HCT116 (cell line): ENCODE data around the gene HOXD13. TPM values are rescaled to one million over a fixed set of nuclear protein-coding genes. Genes with fewer than 3 reads are reported as not detected.

Experiments
- ATAC-seq: fragments of 200-7000 bp; cut with Tn5 transposase; 2 replicates; pipeline ENCODE4 v1.9.1; 2020; ENCODE audit warnings: mild to moderate bottlenecking, moderate library complexity
- BruUV-seq: library from RNA; stranded (reverse); fragments of 400-500 nt; replicated peaks from 2 replicates; lab custom pipeline; 2021; lab: Mats Ljungman, UMichigan
- CTCF ChIA-PET: fragments of 300-600 bp; sonication (Branson Sonifier 250); formaldehyde crosslinking; loops from one replicate; lab custom pipeline; 2021; ENCODE audit warnings: antibody characterized with exemption; lab: Charles Lee
- POLR2A ChIA-PET: fragments of 300-600, 350-600 bp; sonication (Branson Sonifier 250); formaldehyde crosslinking; loops from one replicate; lab custom pipeline; 2021; ENCODE audit warnings: antibody characterized with exemption; lab: Charles Lee
- RAD21 ChIA-PET, 2 experiments: fragments of 300-600 bp; sonication (Branson Sonifier 250); formaldehyde crosslinking; loops; one replicate each; lab custom pipeline; 2023; ENCODE audit warnings: low total read pairs in 2 of 2; ENCODE audit not compliant: uncharacterized antibody in 2 of 2, unreplicated experiment in 2 of 2, low non-redundant PET in 1 of 2; lab: Charles Lee
- DNase-seq: peaks from one replicate; pipeline ENCODE4 v3.0.0-alpha.2; 2010; ENCODE audit warnings: low read depth, low spot score
- H2AFZ ChIP-seq: fragments of 200-600 bp; shearing (Covaris generic), sonication (generic); 2 replicates; pipeline ENCODE4 v1.6.1; 2017; ENCODE audit warnings: low read depth, mixed run types, mixed read lengths, antibody characterized with exemption, low read length; ENCODE audit not compliant: poor library complexity, severe bottlenecking
- H3K27ac ChIP-seq: 2 replicates; pipeline ENCODE4 v1.5.1; 2012; ENCODE audit warnings: low read depth, low read length
- H3K27me3 ChIP-seq: fragments of 200-600 bp; sonication (generic); 2 replicates; pipeline ENCODE4 v1.6.1; 2016; ENCODE audit warnings: mixed run types, low read length, mixed read lengths; ENCODE audit not compliant: insufficient read depth
- H3K36me3 ChIP-seq, 2 experiments: fragments of 200-500 bp in 1 of 2; fragments of 200-600 bp in 1 of 2; sonication (Bioruptor generic) in 1 of 2; sonication (generic) in 1 of 2; 2 replicates each; pipeline versions ENCODE4 v1.5.1 to v1.6.1; 2014 to 2016; ENCODE audit warnings: low read length in 2 of 2, inconsistent platforms in 1 of 2, mixed read lengths in 1 of 2, mixed run types in 1 of 2; ENCODE audit not compliant: insufficient read depth in 2 of 2, control insufficient read depth in 1 of 2
- H3K4me1 ChIP-seq, 2 experiments: fragments of 200-600 bp in 1 of 2; sonication (generic) in 1 of 2; 2 replicates each; pipeline versions ENCODE4 v1.5.1 to v1.6.1; 2012 to 2017; ENCODE audit warnings: low read length in 2 of 2, inconsistent platforms in 1 of 2, mild to moderate bottlenecking in 1 of 2, mixed read lengths in 1 of 2, mixed run types in 1 of 2, moderate library complexity in 1 of 2; ENCODE audit not compliant: insufficient read depth in 2 of 2, control insufficient read depth in 1 of 2
- H3K4me2 ChIP-seq: fragments of 200-600 bp; sonication (generic); 2 replicates; pipeline ENCODE4 v1.6.1; 2017; ENCODE audit warnings: mixed run types, low read length, mixed read lengths
- H3K4me3 ChIP-seq, 2 experiments: fragments of 200-600 bp in 1 of 2; sonication (generic) in 1 of 2; replicated peaks in 1 of 2; 2 replicates each; pipeline ENCODE4 v1.5.1; 2011 to 2016; ENCODE audit warnings: low read length in 2 of 2, control low read depth in 1 of 2, low read depth in 1 of 2, mild to moderate bottlenecking in 1 of 2, mixed read lengths in 1 of 2, mixed run types in 1 of 2
- H3K79me2 ChIP-seq: fragments of 200-600 bp; sonication (generic); 2 replicates; pipeline ENCODE4 v1.6.1; 2017; ENCODE audit warnings: mild to moderate bottlenecking, mixed run types, low read length, moderate library complexity, mixed read lengths; ENCODE audit not compliant: insufficient read depth
- H3K9ac ChIP-seq: fragments of 200-600 bp; sonication (generic); 2 replicates; pipeline ENCODE4 v1.6.1; 2016; ENCODE audit warnings: low read length, mixed read lengths
- H3K9me2 ChIP-seq: fragments of 200-600 bp; sonication (generic), shearing (Covaris generic); 2 replicates; pipeline ENCODE4 v1.6.1; 2017; ENCODE audit warnings: mixed run types, mild to moderate bottlenecking, moderate library complexity; ENCODE audit not compliant: insufficient read depth
- H3K9me3 ChIP-seq, 2 experiments: fragments of 200-500 bp in 1 of 2; fragments of 200-600 bp in 1 of 2; sonication (Bioruptor generic) in 1 of 2; sonication (generic) in 1 of 2; 2 replicates each; pipeline ENCODE4 v1.6.1; 2014 to 2017; ENCODE audit warnings: low read length in 2 of 2, mixed read lengths in 2 of 2, inconsistent platforms in 1 of 2, low read depth in 1 of 2, mild to moderate bottlenecking in 1 of 2, mixed run types in 1 of 2, moderate library complexity in 1 of 2; ENCODE audit not compliant: control insufficient read depth in 1 of 2, insufficient read depth in 1 of 2
- H4K20me1 ChIP-seq: fragments of 200-600 bp; sonication (generic), shearing (Covaris generic); 2 replicates; pipeline ENCODE4 v1.6.1; 2017; ENCODE audit warnings: mixed run types, mild to moderate bottlenecking, moderate library complexity; ENCODE audit not compliant: insufficient read depth
- CEBPB ChIP-seq: IDR thresholded peaks from 2 replicates; pipeline ENCODE4 v1.6.1; 2012; ENCODE audit warnings: low read depth
- EZH2 ChIP-seq: fragments of 200-600 bp; sonication (generic); IDR thresholded peaks from 2 replicates; pipeline ENCODE4 v1.6.1; 2017; ENCODE audit warnings: antibody characterized with exemption, mixed run types
- EZH2phosphoT487 ChIP-seq: fragments of 200-600 bp; IDR thresholded peaks from 2 replicates; pipeline ENCODE4 v1.6.1; 2018; ENCODE audit warnings: antibody characterized with exemption, borderline replicate concordance
- JUND ChIP-seq: IDR thresholded peaks from 2 replicates; pipeline ENCODE4 v1.6.1; 2012
- POLR2A ChIP-seq: IDR thresholded peaks from 2 replicates; pipeline ENCODE4 v1.7.0; 2011; ENCODE audit warnings: borderline replicate concordance; ENCODE audit not compliant: insufficient read depth, insufficient read length; ENCODE audit errors: extremely low read depth
- SRF ChIP-seq: IDR thresholded peaks from 2 replicates; pipeline ENCODE4 v1.6.1; 2012; ENCODE audit warnings: low read depth
- ZFX ChIP-seq: fragments of 450-650 bp; IDR thresholded peaks from 2 replicates; pipeline ENCODE4 v1.6.1; 2017
- ZNF274 ChIP-seq: fragments of 200-500 bp; sonication (Bioruptor generic); IDR thresholded peaks from 2 replicates; pipeline ENCODE4 v1.6.1; 2014; ENCODE audit warnings: mild to moderate bottlenecking, low read depth, low read length, inconsistent platforms
- intact Hi-C: fragments of 100-400 bp; cut with micrococcal nuclease; formaldehyde crosslinking; loops from 2 replicates; pipeline ENCODE4 v1.10.0; 2022
- total RNA-seq: library from RNA; stranded (reverse); gene quantifications from one replicate; pipeline ENCODE4 v1.2.1, GENCODE V29; 2021; ENCODE audit not compliant: unreplicated experiment
- TF ChIP-seq, protein P1 (sequence below): IDR thresholded peaks from 2 replicates; pipeline ENCODE4 v1.6.1; 2011; ENCODE audit warnings: mild to moderate bottlenecking, low read length, moderate library complexity; ENCODE audit not compliant: insufficient replicate concordance; ENCODE audit errors: extremely low read depth

HOXD13 gene
- total RNA-seq, 1 experiment from 2014 or later, result not detected

DNA sequence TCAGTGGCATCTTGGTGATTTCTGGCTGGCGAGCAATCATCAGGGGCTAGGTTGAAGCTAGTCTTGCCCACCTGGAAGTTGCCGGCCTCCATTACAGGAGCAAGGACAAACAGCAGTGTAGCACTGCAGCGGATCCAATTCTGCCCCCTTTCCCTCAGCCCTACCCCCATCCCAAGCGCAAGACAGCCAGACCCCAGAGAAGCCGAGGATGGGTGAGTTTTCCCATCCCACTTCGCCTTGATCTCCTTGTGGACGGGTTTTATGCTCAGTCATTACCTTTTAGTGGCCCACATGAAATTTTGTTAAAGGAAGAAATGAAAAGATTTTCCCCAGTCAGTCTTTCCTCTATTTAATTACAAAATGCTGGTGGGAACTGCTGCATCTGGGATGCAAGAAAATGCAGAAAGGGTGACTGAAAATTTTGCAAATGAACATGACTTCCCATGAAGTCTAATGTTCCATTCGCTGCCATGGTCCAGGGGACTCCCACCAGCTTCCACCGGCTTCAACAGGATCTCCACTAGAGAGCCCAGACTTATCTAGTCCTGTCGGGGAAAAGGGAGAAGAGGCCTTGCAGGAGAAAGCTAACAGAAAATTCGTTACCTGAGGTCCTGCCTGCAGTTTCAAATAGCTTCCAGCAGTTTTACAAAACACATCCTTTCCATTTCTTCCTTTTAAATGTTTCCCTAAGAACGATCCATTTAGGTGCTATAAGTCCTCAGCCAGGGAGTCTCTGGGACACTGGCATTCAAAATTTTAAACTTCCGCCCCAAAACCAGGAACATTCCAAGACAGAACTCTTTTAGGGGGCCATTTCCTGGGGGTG lies 28.1 kb downstream of the HOXD13 start:
- TF ChIP-seq JUND, result no peak
- TF ChIP-seq, protein P1, sequence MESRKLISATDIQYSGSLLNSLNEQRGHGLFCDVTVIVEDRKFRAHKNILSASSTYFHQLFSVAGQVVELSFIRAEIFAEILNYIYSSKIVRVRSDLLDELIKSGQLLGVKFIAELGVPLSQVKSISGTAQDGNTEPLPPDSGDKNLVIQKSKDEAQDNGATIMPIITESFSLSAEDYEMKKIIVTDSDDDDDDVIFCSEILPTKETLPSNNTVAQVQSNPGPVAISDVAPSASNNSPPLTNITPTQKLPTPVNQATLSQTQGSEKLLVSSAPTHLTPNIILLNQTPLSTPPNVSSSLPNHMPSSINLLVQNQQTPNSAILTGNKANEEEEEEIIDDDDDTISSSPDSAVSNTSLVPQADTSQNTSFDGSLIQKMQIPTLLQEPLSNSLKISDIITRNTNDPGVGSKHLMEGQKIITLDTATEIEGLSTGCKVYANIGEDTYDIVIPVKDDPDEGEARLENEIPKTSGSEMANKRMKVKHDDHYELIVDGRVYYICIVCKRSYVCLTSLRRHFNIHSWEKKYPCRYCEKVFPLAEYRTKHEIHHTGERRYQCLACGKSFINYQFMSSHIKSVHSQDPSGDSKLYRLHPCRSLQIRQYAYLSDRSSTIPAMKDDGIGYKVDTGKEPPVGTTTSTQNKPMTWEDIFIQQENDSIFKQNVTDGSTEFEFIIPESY, result no peak
- no peak for TF ChIP-seq ZFX
- no peak for TF ChIP-seq ZNF274
- TF ChIP-seq SRF, result no peak
- TF ChIP-seq POLR2A, result no peak
- no peak for TF ChIP-seq EZH2
- TF ChIP-seq CEBPB, result no peak
- no peak for TF ChIP-seq EZH2phosphoT487
- H3K4me3 ChIP-seq, result no peak overlapping the region
- H3K27ac ChIP-seq, result no peak overlapping the region
- no peaks in the 10 kb centered on the region for H3K27me3 ChIP-seq
- no peaks in the 10 kb centered on the region for H4K20me1 ChIP-seq
- no peak overlapping the region for H2AFZ ChIP-seq
- BruUV-seq, result no TSS peak
- H3K4me2 ChIP-seq, result no peak overlapping the region
- peaks cover 0 to 5% of the 10 kb centered on the region in 2 experiments; a peak in 1 of 4 replicates for H3K4me1 ChIP-seq
- no peaks in the 10 kb centered on the region for H3K9me3 ChIP-seq
- intact Hi-C loops, result no loop called here
- CTCF ChIA-PET, result interaction anchor here (0.8 to 2.1 kb wide), 6 partner anchors 10 to 1028 kb away, joined by 3 to 11 read pairs (median 4); no protein-coding TSS in a partner anchor
- no peaks in the 10 kb centered on the region for H3K36me3 ChIP-seq
- no peak overlapping the region for H3K9ac ChIP-seq
- RAD21 ChIA-PET, result no interaction called here
- no peaks in the 10 kb centered on the region for H3K79me2 ChIP-seq
- POLR2A ChIA-PET, result no interaction called here
- ATAC-seq (no peak), DNase-seq (no peak)
- no peaks in the 10 kb centered on the region for H3K9me2 ChIP-seq
